H9 (cell line): ENCODE data around the gene INTS13. TPM values are rescaled to one million over a fixed set of nuclear protein-coding genes. Genes with fewer than 3 reads are reported as not detected.

ENCODE experiments used
- DNase-seq: peaks from one replicate; pipeline ENCODE4 v3.0.0-alpha.2; 2017
- H2AFZ ChIP-seq: one replicate; pipeline ENCODE4 v1.6.1; 2013; ENCODE audit warnings: mild to moderate bottlenecking, low read length, control low read depth, moderate library complexity
- H2AK5ac ChIP-seq: 2 replicates; pipeline ENCODE4 v1.6.1; 2013; ENCODE audit warnings: low read length, control low read depth, mixed read lengths; ENCODE audit not compliant: insufficient read length
- H2BK120ac ChIP-seq: one replicate; pipeline ENCODE4 v1.6.1; 2013; ENCODE audit warnings: low read depth, mild to moderate bottlenecking, low read length, control low read depth, inconsistent platforms; ENCODE audit not compliant: poor library complexity, severe bottlenecking
- H2BK12ac ChIP-seq: 2 replicates; pipeline ENCODE4 v1.6.1; 2013; ENCODE audit warnings: low read length, control low read depth, mixed read lengths, low read depth; ENCODE audit not compliant: insufficient read length
- H2BK15ac ChIP-seq: 2 replicates; pipeline ENCODE4 v1.6.1; 2013; ENCODE audit warnings: low read depth, low read length, control low read depth
- H2BK20ac ChIP-seq: one replicate; pipeline ENCODE4 v1.6.1; 2013; ENCODE audit warnings: low read depth, mild to moderate bottlenecking, low read length, control low read depth, inconsistent platforms; ENCODE audit not compliant: poor library complexity, severe bottlenecking
- H2BK5ac ChIP-seq: 2 replicates; pipeline ENCODE4 v1.6.1; 2013; ENCODE audit warnings: low read length, control low read depth, mixed read lengths; ENCODE audit not compliant: insufficient read length
- H3K14ac ChIP-seq: 2 replicates; pipeline ENCODE4 v1.6.1; 2013; ENCODE audit warnings: low read length, control low read depth; ENCODE audit not compliant: insufficient read depth
- H3K18ac ChIP-seq: 2 replicates; pipeline ENCODE4 v1.6.1; 2013; ENCODE audit warnings: low read depth, mild to moderate bottlenecking, mixed read lengths, low read length, control low read depth; ENCODE audit not compliant: insufficient read length
- H3K23ac ChIP-seq: 2 replicates; pipeline ENCODE4 v1.6.1; 2013; ENCODE audit warnings: low read length, control low read depth, mixed read lengths, low read depth; ENCODE audit not compliant: insufficient read length
- H3K23me2 ChIP-seq: 2 replicates; pipeline ENCODE4 v1.6.1; 2013; ENCODE audit warnings: low read depth, mild to moderate bottlenecking, mixed read lengths, low read length, control low read depth; ENCODE audit not compliant: insufficient read length, poor library complexity, severe bottlenecking
- H3K27ac ChIP-seq: 2 replicates; pipeline ENCODE4 v1.5.1; 2013; ENCODE audit warnings: low read length, control low read depth, mixed read lengths, low read depth; ENCODE audit not compliant: insufficient read length
- H3K27me3 ChIP-seq: 2 replicates; pipeline ENCODE4 v1.6.1; 2013; ENCODE audit warnings: low read length, control low read depth, inconsistent platforms; ENCODE audit not compliant: insufficient read depth
- H3K4ac ChIP-seq: 2 replicates; pipeline ENCODE4 v1.6.1; 2013; ENCODE audit warnings: low read depth, mild to moderate bottlenecking, control low read depth, inconsistent platforms, low read length, moderate library complexity
- H3K4me1 ChIP-seq: 2 replicates; pipeline ENCODE4 v1.6.1; 2013; ENCODE audit warnings: low read length, control low read depth, inconsistent platforms; ENCODE audit not compliant: insufficient read depth
- H3K4me2 ChIP-seq: 2 replicates; pipeline ENCODE4 v1.6.1; 2013; ENCODE audit warnings: low read length, control low read depth, mixed read lengths; ENCODE audit not compliant: insufficient read length, insufficient read depth
- H3K56ac ChIP-seq: 2 replicates; pipeline ENCODE4 v1.6.1; 2013; ENCODE audit warnings: low read depth, mild to moderate bottlenecking, mixed read lengths, low read length, control low read depth; ENCODE audit not compliant: insufficient read length
- H3K79me1 ChIP-seq: 2 replicates; pipeline ENCODE4 v1.6.1; 2013; ENCODE audit warnings: low read depth, mild to moderate bottlenecking, moderate library complexity, low read length, control low read depth, inconsistent platforms; ENCODE audit not compliant: insufficient read depth, poor library complexity, severe bottlenecking
- H3K79me2 ChIP-seq: 2 replicates; pipeline ENCODE4 v1.6.1; 2013; ENCODE audit warnings: low read length, control low read depth, inconsistent platforms; ENCODE audit not compliant: insufficient read depth
- H3K9ac ChIP-seq: 2 replicates; pipeline ENCODE4 v1.6.1; 2013; ENCODE audit warnings: low read length, control low read depth, mixed read lengths; ENCODE audit not compliant: insufficient read length; ENCODE audit errors: extremely low read depth
- H3K9me3 ChIP-seq: one replicate; pipeline ENCODE4 v1.6.1; 2013; ENCODE audit warnings: low read depth, low read length, inconsistent platforms; ENCODE audit not compliant: control insufficient read depth
- H3T11ph ChIP-seq: one replicate; pipeline ENCODE4 v1.6.1; 2013; ENCODE audit warnings: mild to moderate bottlenecking, low read length, control low read depth, inconsistent platforms
- H4K20me1 ChIP-seq: one replicate; pipeline ENCODE4 v1.6.1; 2013; ENCODE audit not compliant: control insufficient read depth, insufficient read length, insufficient read depth
- H4K5ac ChIP-seq: 2 replicates; pipeline ENCODE4 v1.6.1; 2013; ENCODE audit warnings: low read depth, mild to moderate bottlenecking, mixed read lengths, low read length, control low read depth; ENCODE audit not compliant: insufficient read length
- H4K8ac ChIP-seq: replicated peaks from 2 replicates; pipeline ENCODE4 v1.6.1; 2013; ENCODE audit warnings: low read length, control low read depth, mixed read lengths, low read depth; ENCODE audit not compliant: insufficient read length
- H4K91ac ChIP-seq: 2 replicates; pipeline ENCODE4 v1.6.1; 2013; ENCODE audit warnings: low read depth, mild to moderate bottlenecking, moderate library complexity, mixed read lengths, low read length, control low read depth; ENCODE audit not compliant: insufficient read length
- H3K27ac Mint-ChIP-seq, 3 experiments: 2 replicates in 2 of 3; 3 replicates in 1 of 3; pipeline ENCODE4 v1.8.0; 2020 to 2021; ENCODE audit warnings: mixed read lengths in 3 of 3, mild to moderate bottlenecking in 1 of 3, moderate library complexity in 1 of 3
- H3K27me3 Mint-ChIP-seq: 2 replicates; pipeline ENCODE4 v1.8.0; 2021; ENCODE audit warnings: low read depth, mild to moderate bottlenecking, moderate library complexity, mixed read lengths
- H3K36me3 Mint-ChIP-seq, 3 experiments: 2 replicates in 2 of 3; 3 replicates in 1 of 3; pipeline ENCODE4 v1.8.0; 2020 to 2021; ENCODE audit warnings: low read depth in 3 of 3, mixed read lengths in 3 of 3; ENCODE audit not compliant: insufficient read depth in 1 of 3
- H3K4me1 Mint-ChIP-seq, 2 experiments: 2 replicates each; pipeline ENCODE4 v1.8.0; 2020; ENCODE audit warnings: mixed read lengths in 2 of 2
- H3K4me3 Mint-ChIP-seq, 2 experiments: 2 replicates in 1 of 2; 3 replicates in 1 of 2; pipeline ENCODE4 v1.8.0; 2020 to 2021; ENCODE audit warnings: mild to moderate bottlenecking in 2 of 2, mixed read lengths in 2 of 2, moderate library complexity in 1 of 2
- H3K9me3 Mint-ChIP-seq, 2 experiments: 2 replicates in 1 of 2; 3 replicates in 1 of 2; pipeline ENCODE4 v1.8.0; 2020; ENCODE audit warnings: mild to moderate bottlenecking in 2 of 2, mixed read lengths in 2 of 2, moderate library complexity in 1 of 2
- CTCF ChIP-seq: fragments of 200-600 bp; sonication (generic); conservative IDR thresholded peaks from 3 replicates; pipeline ENCODE4 v1.8.0; 2021; ENCODE audit warnings: antibody characterized with exemption, mild to moderate bottlenecking
- WGBS: extraction: QIAGEN DNeasy Blood & Tissue Kit; methylation state at CpG from one replicate; pipeline ENCODE4 v1.1.7; 2013; ENCODE audit warnings: missing lambda C conversion rate, low lambda C conversion rate, mixed read lengths; ENCODE audit not compliant: insufficient read length; ENCODE audit errors: extremely low coverage; 5-methylcytosine and 5-hydroxymethylcytosine counted together
- total RNA-seq: library from RNA; stranded (reverse); gene quantifications from 2 replicates; pipeline ENCODE4 v1.2.1, GENCODE V29; 2021

Gene INTS13
- total RNA-seq, 1 experiment from 2014 or later: 39.1 TPM

- peaks cover 2% of the 10 kb centered on the region; the same call in 1 of the 2 replicates for H3K27me3 Mint-ChIP-seq
- Histone ChIP-seq H3T11ph (no peak overlapping the region), H3K27me3 (no peaks in the 10 kb centered on the region), H2BK120ac (no peak overlapping the region), H4K5ac (no peak overlapping the region), H3K79me2 (no peaks in the 10 kb centered on the region), H3K79me1 (no peaks in the 10 kb centered on the region), H2BK20ac (no peak overlapping the region), H2BK15ac (no peak overlapping the region), H3K23ac (no peak overlapping the region), H3K14ac (no peak overlapping the region), H3K56ac (no peak overlapping the region), H3K9me3 (no peaks in the 10 kb centered on the region), H2AK5ac (no peak overlapping the region), H3K27ac (no peak overlapping the region), H3K4ac (no peak overlapping the region), H3K23me2 (no peaks in the 10 kb centered on the region), H2BK12ac (no peak overlapping the region), H3K18ac (no peak overlapping the region), H3K4me1 (no peaks in the 10 kb centered on the region), H2BK5ac (no peak overlapping the region), H4K20me1 (no peaks in the 10 kb centered on the region), H4K91ac (no peak overlapping the region), H2AFZ (no peak overlapping the region), H3K9ac (no peak overlapping the region), H4K8ac (no peak overlapping the region), H3K4me2 (no peak overlapping the region)
- H3K4me3 Mint-ChIP-seq: no peak overlapping the region
- no peak for DNase-seq
- H3K9me3 Mint-ChIP-seq: no peaks in the 10 kb centered on the region
- H3K36me3 Mint-ChIP-seq: peaks cover 0 to 2% (median 0%) of the 10 kb centered on the region in 3 experiments; a peak in 1 of 7 replicates
- H3K27ac Mint-ChIP-seq: no peak overlapping the region
- TF ChIP-seq CTCF: no peak
- H3K4me1 Mint-ChIP-seq: no peaks in the 10 kb centered on the region
- no CpG with 5 or more reads among the region's 5 CpGs for WGBS
Observed at GRCh38 chr12:26890784-26891183, 47.0 kb downstream of the INTS13 start.
